ENCODE results near the gene C4BPB. TPM values are rescaled to one million over a fixed set of nuclear protein-coding genes. Genes with fewer than 3 reads are reported as not detected.

Gene C4BPB
- total RNA-seq, 2 donors from 2014 or later = 2.6 to 7.4 TPM

DNA sequence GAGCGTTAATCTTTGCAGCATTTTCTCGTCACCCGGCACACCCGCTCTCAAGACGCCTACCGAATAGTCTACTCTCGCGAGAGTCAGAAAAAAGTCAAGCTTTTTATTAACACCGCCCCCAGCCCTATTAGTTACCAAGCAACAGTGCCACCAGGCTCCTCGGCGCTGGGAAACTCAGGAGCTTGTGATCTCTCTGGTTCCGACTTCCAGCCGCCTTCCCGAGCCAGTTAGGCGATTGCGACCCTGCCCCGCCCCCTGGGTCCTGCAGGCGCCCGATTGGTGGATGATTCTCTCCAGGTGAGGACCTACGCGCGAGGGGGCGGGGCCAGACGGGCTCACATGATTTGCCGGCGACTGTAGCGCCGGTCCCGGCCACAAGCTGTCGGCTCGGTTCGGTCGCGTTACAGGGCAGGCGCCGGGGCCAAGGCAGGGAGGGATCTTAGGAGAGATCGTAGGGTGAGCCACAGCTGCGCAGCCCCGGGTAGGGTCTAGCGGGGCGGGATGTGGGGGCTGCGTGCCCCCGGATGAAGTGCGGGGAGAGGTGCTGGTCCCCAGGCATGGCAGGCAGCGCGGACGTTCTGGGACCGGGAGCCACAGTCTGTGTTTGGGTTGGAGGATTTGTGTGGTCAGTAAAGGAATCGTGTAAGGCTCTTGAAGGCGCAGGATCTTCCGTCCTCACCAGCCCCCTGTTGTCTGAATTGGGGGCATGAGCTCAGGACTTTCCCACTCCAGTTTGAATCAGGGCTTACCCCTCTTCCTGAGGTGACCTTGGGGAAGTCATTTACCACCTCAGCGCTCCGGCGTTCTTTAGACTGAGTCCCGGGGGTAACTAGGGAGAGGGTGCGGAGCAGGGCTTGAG lies 35.5 kb upstream of the C4BPB start, which contains the start of gene PFKFB2:
Gene PFKFB2, plus strand, starts transcription at position 365 of the 859 bp plus-strand sequence. CDS start 1,443 bp downstream, outside the sequence.
- peak; percentile 88 to 89 for ATAC-seq (replicated peaks in 1 of 2)
- no peaks in the 10 kb centered on the region for H3K27me3 Mint-ChIP-seq (ENCODE audit: low read depth)
- H3K9me3 Mint-ChIP-seq = no peaks in the 10 kb centered on the region
- H3K4me3 Mint-ChIP-seq = peak within 1 kb of the TSS; percentile 98 to 100
- DNase-seq = peak; percentile 96 to 97
- peaks cover 1 to 6% of the 10 kb centered on the region in 2 donors for H3K36me3 Mint-ChIP-seq (ENCODE audit: insufficient read depth in 2 of 2)
- H3K4me1 Mint-ChIP-seq (ENCODE audit: low read depth) = peaks cover 42% of the 10 kb centered on the region
- peak within 1 kb of the TSS; percentile 76 for H3K27ac Mint-ChIP-seq

DNA sequence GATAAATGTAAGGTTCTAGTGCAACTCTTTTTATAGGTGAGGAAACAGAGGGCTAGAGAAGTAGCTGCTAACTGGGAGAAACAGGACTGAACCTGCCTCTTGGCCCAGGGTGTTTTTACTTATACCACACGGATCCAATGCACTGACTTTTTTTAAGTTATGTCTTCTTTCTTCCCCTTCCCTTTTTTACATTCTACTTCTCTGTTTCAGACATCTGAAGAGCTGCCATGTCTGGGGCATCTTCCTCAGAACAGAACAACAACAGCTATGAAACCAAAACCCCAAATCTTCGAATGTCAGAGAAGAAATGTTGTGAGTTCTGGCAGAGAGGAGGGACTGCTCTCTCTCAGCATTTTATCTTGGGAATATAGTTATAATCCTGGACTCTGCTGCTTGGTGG lies 34.2 kb upstream of the C4BPB start:
- Mint-ChIP-seq H3K4me1 (ENCODE audit: low read depth) (peaks cover 34% of the 10 kb centered on the region), H3K4me3 (peak overlapping the region; percentile 98 to 100), H3K27ac (no peak overlapping the region), H3K36me3 (ENCODE audit: insufficient read depth in 2 of 2) (peaks cover 1 to 6% of the 10 kb centered on the region in 2 donors), H3K9me3 (no peaks in the 10 kb centered on the region), H3K27me3 (ENCODE audit: low read depth) (no peaks in the 10 kb centered on the region)
- ATAC-seq (replicated peaks in 1 of 2) (no peak), DNase-seq (no peak)

DNA sequence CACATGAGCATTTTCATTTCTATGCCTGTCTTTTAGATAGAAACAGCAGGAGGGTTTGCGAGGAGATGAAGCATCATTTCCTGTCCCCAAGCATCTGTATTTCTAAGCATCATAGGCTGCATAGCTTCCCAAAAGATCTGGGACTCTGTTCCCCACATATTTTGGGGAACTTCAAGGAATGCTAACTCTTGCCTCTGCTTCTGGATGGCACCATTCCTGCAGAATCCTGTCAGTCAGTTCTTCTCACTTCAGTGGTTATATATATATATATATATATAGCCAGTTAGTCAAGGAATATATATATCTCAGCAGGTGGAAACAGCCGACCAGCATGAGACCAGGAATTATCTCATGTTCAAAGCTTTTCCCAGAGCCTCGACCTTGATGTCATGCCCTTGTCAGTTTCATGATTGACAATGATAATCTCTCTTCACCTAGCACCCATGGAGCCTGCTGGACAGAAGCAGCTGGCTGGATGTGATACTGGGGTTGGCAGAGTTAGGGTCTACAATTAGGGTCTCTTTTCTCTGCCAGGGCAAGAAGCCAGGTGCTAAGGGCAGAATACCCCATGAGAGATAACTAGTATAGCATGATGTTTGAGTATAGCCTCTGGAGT lies 33.2 kb upstream of the C4BPB start:
- ATAC-seq (replicated peaks in 1 of 2) (no peak), DNase-seq (no peak)
- Mint-ChIP-seq H3K27ac (no peak overlapping the region), H3K27me3 (ENCODE audit: low read depth) (no peaks in the 10 kb centered on the region), H3K4me3 (no peak overlapping the region), H3K36me3 (ENCODE audit: insufficient read depth in 2 of 2) (no peaks in the 10 kb centered on the region), H3K9me3 (no peaks in the 10 kb centered on the region), H3K4me1 (ENCODE audit: low read depth) (peaks cover 30% of the 10 kb centered on the region)

DNA sequence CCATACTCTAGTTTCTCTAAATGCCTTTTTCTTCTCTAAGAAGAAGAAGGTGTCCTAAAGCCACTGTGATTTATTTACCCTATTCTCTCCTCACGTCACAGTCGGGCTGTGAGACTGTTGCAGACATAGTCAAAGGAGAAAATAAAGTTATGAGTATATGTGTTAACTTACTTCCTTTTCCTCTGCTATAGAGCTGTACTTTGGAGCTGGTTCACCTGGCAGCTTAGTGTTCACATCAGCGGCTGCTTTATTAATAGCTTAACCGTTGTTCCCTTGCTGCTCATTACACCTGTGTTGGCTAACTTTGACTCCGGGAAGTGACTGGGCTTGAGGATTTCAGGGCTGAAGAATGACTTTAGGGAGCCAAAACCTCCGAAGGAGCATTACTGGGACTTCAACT lies 32.0 kb upstream of the C4BPB start:
- ATAC-seq (replicated peaks in 1 of 2) = no peak
- Mint-ChIP-seq H3K27ac (no peak overlapping the region), H3K4me1 (ENCODE audit: low read depth) (peaks cover 21% of the 10 kb centered on the region)

DNA sequence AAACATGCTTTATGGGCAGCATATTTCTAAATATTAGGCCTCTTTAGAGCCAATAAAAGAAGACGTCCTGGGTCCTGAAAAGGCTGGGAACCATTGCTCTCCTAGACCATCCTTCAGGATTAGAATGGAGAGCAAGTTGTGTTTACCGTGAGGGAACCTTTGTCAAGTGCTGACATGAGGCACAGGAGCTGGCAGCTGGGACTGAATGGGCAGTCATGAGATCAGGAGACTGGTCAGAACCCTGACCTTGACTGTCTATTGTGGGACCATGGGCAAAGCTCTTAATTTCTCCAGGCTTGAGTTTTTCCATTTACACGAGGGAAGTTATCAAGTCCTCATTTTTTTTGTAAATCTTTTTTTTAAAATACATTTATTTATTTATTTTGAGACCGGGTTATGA lies 30.4 kb upstream of the C4BPB start:
- no peak overlapping the region for H3K27ac Mint-ChIP-seq
- ATAC-seq (replicated peaks in 1 of 2) (no peak), DNase-seq (no peak)
- H3K36me3 Mint-ChIP-seq (ENCODE audit: insufficient read depth in 2 of 2) = no peaks in the 10 kb centered on the region
- H3K27me3 Mint-ChIP-seq (ENCODE audit: low read depth) = no peaks in the 10 kb centered on the region
- peaks cover 14% of the 10 kb centered on the region for H3K4me1 Mint-ChIP-seq (ENCODE audit: low read depth)
- H3K9me3 Mint-ChIP-seq = no peaks in the 10 kb centered on the region
- H3K4me3 Mint-ChIP-seq = no peak overlapping the region

More for the DNA sequence above, 32.0 kb upstream of the C4BPB start:
- no peaks in the 10 kb centered on the region for H3K36me3 Mint-ChIP-seq (ENCODE audit: insufficient read depth in 2 of 2)
- no peaks in the 10 kb centered on the region for H3K9me3 Mint-ChIP-seq
- no peak overlapping the region for H3K4me3 Mint-ChIP-seq
- no peak for DNase-seq
- H3K27me3 Mint-ChIP-seq (ENCODE audit: low read depth) = no peaks in the 10 kb centered on the region

DNA sequence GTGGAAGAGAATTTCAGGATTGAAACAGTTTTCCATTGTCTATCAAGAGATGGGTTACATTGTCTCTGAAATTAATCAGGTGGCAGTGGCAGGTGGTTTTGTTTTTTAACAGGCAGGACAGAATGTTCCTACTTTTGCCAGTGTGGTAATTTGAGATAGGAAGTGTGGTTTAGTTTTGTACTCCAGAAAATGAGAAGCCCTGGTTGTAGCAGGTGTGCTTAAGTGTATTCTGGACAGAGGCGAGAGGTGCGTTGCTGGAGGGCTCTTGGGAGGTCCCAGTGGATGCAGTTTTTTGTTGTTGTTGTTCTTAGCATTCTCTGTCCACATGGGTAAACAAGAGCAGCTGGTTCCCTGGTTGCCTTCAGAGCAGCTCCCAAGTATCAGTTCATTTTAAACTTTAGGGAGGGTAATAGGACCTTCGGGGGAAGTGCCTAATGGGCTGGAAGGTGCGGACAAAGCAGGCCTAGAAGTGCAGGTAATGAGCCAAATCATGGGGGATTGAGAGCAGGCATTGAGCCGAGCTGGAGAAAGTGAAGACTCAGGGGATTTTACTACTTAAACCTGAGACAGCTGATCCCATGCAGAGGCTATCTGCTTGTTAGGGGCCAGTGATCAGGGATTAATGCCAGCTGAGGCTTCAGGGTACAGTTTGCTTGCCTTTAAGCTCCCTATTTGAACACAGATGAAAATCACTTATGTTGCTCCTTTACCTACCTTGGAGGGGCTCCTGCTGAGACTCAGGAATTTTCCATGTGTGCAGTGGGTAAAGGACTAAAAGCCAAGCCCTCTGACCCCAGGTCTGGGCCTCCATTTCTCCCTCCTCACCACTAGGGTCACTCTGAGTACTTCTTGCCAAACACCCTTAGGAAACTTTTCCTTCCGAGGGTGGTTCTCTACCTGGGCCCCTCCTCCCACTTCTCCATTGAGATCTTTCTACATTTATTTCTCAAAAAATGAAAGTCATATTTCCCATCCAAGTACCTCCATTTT lies 29.5 kb upstream of the C4BPB start:
- H3K4me1 Mint-ChIP-seq (ENCODE audit: low read depth) = peaks cover 9% of the 10 kb centered on the region
- H3K36me3 Mint-ChIP-seq (ENCODE audit: insufficient read depth in 2 of 2) = no peaks in the 10 kb centered on the region
- no peaks in the 10 kb centered on the region for H3K9me3 Mint-ChIP-seq
- H3K27me3 Mint-ChIP-seq (ENCODE audit: low read depth) = no peaks in the 10 kb centered on the region
- H3K27ac Mint-ChIP-seq = no peak overlapping the region
- no peak overlapping the region for H3K4me3 Mint-ChIP-seq
- DNase-seq (no peak), ATAC-seq (replicated peaks in 1 of 2) (no peak)

DNA sequence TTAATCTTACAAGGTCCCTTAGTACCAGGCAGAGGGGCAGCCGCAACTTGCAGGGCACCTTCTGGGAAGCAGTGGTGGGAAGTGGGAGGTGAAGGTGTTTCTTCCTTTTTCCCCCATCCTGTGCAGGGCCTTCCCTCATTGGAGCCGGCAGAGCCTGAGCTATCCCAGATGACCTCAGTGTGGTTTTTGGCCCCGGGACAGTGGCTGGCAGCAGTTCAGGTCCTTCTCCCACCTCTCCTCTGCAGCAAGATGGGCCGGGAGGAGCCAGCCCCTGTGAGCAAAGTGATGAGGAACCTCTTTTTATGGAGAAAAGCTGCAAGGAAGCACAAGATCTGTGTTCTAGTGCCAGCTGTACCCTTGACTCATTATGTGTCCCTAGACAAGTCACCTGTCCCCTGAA lies 28.8 kb upstream of the C4BPB start:
- H3K27ac Mint-ChIP-seq = no peak overlapping the region
- ATAC-seq (replicated peaks in 1 of 2) (no peak), DNase-seq (no peak)
- H3K36me3 Mint-ChIP-seq (ENCODE audit: insufficient read depth in 2 of 2) = no peaks in the 10 kb centered on the region
- H3K4me3 Mint-ChIP-seq = no peak overlapping the region
- no peaks in the 10 kb centered on the region for H3K9me3 Mint-ChIP-seq
- H3K4me1 Mint-ChIP-seq (ENCODE audit: low read depth) = peaks cover 3% of the 10 kb centered on the region
- H3K27me3 Mint-ChIP-seq (ENCODE audit: low read depth) = no peaks in the 10 kb centered on the region

DNA sequence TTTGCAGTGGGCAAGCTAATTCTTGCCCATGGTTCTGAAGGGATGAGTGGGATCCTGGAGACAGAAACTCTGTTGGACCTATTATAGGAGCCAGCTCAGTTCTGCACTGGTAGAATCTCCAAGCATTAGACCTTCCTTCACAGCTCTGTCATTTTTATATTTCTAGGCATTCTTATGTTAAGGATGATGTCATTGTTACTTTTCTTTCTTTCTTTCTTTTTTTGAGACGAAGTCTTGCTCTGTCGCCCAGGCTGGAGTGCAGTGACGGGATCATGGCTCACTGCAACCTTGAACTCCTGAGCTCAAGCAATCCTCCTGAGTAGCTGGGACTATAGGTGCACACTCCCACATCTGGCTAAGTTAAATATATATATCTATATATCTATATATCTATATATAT lies 28.1 kb upstream of the C4BPB start:
- DNase-seq = no peak
- Mint-ChIP-seq H3K9me3 (no peaks in the 10 kb centered on the region), H3K36me3 (ENCODE audit: insufficient read depth in 2 of 2) (no peaks in the 10 kb centered on the region), H3K4me3 (no peak overlapping the region), H3K27me3 (ENCODE audit: low read depth) (no peaks in the 10 kb centered on the region), H3K27ac (no peak overlapping the region), H3K4me1 (ENCODE audit: low read depth) (no peaks in the 10 kb centered on the region)
- ATAC-seq (replicated peaks in 1 of 2) = no peak

DNA sequence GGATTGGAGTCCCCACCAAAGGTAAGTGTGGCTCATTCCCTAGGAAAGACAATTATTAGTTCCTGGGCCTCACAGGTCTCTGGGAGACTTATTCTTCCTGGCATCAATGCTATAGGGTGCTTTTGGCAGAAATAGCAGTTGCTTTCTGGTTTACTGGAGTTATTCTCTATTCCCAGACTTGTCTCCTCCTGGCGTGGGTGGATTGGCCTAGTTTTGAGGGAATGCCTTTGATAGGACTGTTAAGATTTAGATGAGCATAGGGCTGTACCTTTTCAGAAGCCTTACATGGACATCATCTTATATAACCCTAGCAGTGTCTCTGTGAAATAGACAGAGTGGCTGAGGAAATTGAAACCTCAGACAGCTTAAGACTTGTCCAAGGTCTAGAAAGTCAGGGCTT lies 26.6 kb upstream of the C4BPB start:
- DNase-seq (no peak), ATAC-seq (replicated peaks in 1 of 2) (no peak)
- H3K36me3 Mint-ChIP-seq (ENCODE audit: insufficient read depth in 2 of 2) = no peaks in the 10 kb centered on the region

DNA sequence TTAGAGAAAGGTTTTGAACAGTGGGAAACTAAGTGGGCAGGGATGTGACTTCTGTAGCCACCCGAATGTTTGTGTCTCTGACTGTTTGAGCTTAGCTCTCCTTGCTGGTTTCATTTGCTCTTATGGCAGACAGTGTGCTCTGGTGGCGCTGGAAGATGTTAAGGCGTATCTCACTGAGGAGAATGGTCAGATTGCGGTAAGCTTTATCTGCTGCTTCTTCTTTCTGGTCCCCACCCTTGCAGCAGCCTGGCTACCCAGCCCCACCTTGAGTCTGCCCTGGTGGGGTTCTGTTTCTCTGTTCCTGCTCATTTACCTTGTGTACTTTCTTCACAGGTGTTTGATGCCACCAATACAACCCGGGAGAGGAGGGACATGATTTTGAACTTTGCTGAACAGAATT lies 25.6 kb upstream of the C4BPB start:
- no peaks in the 10 kb centered on the region for H3K27me3 Mint-ChIP-seq (ENCODE audit: low read depth)

More for the DNA sequence above, 26.6 kb upstream of the C4BPB start:
- Mint-ChIP-seq H3K9me3 (no peaks in the 10 kb centered on the region), H3K4me3 (no peak overlapping the region), H3K27me3 (ENCODE audit: low read depth) (no peaks in the 10 kb centered on the region), H3K4me1 (ENCODE audit: low read depth) (no peaks in the 10 kb centered on the region), H3K27ac (no peak overlapping the region)

DNA sequence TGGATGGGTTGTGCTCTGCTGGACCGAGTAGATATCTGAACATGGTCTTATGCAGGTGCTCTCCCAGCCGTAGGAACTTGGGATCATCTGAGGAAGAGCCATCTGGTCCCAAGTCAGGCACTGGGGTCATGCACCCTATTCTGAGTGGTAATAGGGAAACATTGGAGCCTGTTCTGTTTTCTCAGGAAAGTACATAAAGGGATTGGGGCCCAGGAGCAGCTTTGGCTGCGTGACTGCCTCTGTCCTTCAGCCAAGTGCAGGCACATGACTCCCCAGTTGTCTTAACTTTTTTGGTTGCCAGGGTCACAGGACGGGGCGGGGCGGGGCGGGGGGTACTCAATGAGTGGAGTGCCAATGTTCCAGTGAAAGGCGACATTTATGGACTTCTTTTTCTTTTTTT lies 24.1 kb upstream of the C4BPB start:
- Mint-ChIP-seq H3K27ac (no peak overlapping the region), H3K36me3 (ENCODE audit: insufficient read depth in 2 of 2) (peaks cover 0 to 3% of the 10 kb centered on the region in 2 donors), H3K27me3 (ENCODE audit: low read depth) (no peaks in the 10 kb centered on the region), H3K9me3 (no peaks in the 10 kb centered on the region), H3K4me1 (ENCODE audit: low read depth) (peaks cover 8% of the 10 kb centered on the region), H3K4me3 (no peak overlapping the region)
- DNase-seq (no peak), ATAC-seq (replicated peaks in 1 of 2) (no peak)

More for the DNA sequence above, 25.6 kb upstream of the C4BPB start:
- H3K36me3 Mint-ChIP-seq (ENCODE audit: insufficient read depth in 2 of 2) = no peaks in the 10 kb centered on the region
- no peak for ATAC-seq (replicated peaks in 1 of 2)
- H3K4me1 Mint-ChIP-seq (ENCODE audit: low read depth) = no peaks in the 10 kb centered on the region
- no peak overlapping the region for H3K27ac Mint-ChIP-seq
- H3K9me3 Mint-ChIP-seq = no peaks in the 10 kb centered on the region
- DNase-seq = no peak
- no peak overlapping the region for H3K4me3 Mint-ChIP-seq

DNA sequence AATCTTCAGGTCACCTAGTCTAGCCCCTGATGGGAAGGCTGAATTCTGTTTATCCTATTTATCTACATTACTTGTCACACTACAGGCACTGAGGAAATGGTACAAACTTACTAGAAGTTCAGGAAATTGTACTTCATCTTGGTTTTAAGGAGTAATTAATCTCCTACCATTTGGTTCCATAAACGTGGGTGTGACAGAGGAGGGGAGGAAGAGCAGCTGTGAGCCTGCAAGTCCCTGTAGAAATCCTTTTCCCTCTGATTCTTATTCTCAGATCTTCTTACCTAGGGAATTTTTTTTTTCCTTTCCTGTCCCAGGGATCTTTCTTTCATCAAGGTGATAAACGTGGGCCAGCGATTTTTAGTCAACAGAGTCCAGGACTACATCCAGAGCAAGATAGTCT lies 21.5 kb upstream of the C4BPB start:
- Mint-ChIP-seq H3K9me3 (no peaks in the 10 kb centered on the region), H3K4me3 (no peak overlapping the region), H3K27me3 (ENCODE audit: low read depth) (no peaks in the 10 kb centered on the region), H3K4me1 (ENCODE audit: low read depth) (peaks cover 25% of the 10 kb centered on the region), H3K36me3 (ENCODE audit: insufficient read depth in 2 of 2) (peaks cover 0 to 3% of the 10 kb centered on the region in 2 donors), H3K27ac (no peak overlapping the region)
- no peak for ATAC-seq (replicated peaks in 1 of 2)
- DNase-seq = no peak

DNA sequence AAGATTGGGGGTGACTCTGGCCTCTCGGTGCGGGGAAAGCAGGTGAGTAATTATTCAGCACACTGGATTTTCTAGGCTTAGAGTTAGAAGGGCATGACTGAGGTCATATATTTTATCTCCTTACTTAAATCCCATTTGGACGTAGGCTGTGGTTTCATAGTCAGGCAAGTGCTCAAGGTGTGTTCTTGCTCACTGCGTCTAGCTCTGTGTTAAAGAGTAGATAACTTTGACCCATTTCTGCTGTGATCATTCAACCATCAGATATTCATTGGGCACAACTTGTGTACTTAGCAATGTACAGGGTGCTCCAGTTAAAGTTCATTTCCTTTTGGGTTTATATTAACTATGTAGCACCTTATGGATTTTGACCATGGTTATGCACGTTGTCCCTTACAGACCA lies 21.0 kb upstream of the C4BPB start:
- no peak overlapping the region for H3K4me3 Mint-ChIP-seq
- no peak overlapping the region for H3K27ac Mint-ChIP-seq
- peaks cover 0 to 3% of the 10 kb centered on the region in 2 donors for H3K36me3 Mint-ChIP-seq (ENCODE audit: insufficient read depth in 2 of 2)
- no peak for DNase-seq
- H3K27me3 Mint-ChIP-seq (ENCODE audit: low read depth) = no peaks in the 10 kb centered on the region
- no peaks in the 10 kb centered on the region for H3K9me3 Mint-ChIP-seq
- peaks cover 25% of the 10 kb centered on the region for H3K4me1 Mint-ChIP-seq (ENCODE audit: low read depth)
- no peak for ATAC-seq (replicated peaks in 1 of 2)

Measured in activated T-cell treated with anti-CD3 and anti-CD28 coated beads, Interleukin-2, amount 50 U/mL, for 72 hours (primary cell).